NCI-H1436 (cell line): ENCODE measurements around the gene TBC1D30.

Source experiments
- DNase-seq: peaks from one replicate; lab custom pipeline; 2025; lab: John Stamatoyannopoulos, UW

TBC1D30 gene

GRCh38 chr12:64864319-64864718, 39.9 kb downstream of the TBC1D30 start:
- no peak for DNase-seq

GRCh38 chr12:64875186-64875585, 50.7 kb downstream of the TBC1D30 start:
- DNase-seq = no peak

- no peak for DNase-seq
These were observed 52.1 kb downstream of the TBC1D30 start for GRCh38 chr12:64876388-64877071.

GRCh38 chr12:64877363-64878004, 53.0 kb downstream of the TBC1D30 start:
- no peak for DNase-seq

GRCh38 chr12:64882687-64883086, 58.2 kb downstream of the TBC1D30 start:
- no peak for DNase-seq

- no peak for DNase-seq
These were observed 59.1 kb downstream of the TBC1D30 start for GRCh38 chr12:64883264-64884163.

- no peak for DNase-seq
These were observed 59.7 kb downstream of the TBC1D30 start for GRCh38 chr12:64884164-64884542.

- no peak for DNase-seq
These were observed 60.3 kb downstream of the TBC1D30 start for GRCh38 chr12:64884728-64885127.

- no peak for DNase-seq
These were observed 65.2 kb downstream of the TBC1D30 start for GRCh38 chr12:64889434-64890216.

- peak; percentile 61 for DNase-seq
These were observed 66.5 kb downstream of the TBC1D30 start for GRCh38 chr12:64890873-64891468.

GRCh38 chr12:64891629-64892028, 67.2 kb downstream of the TBC1D30 start:
- no peak for DNase-seq

- DNase-seq = no peak
These were observed 68.1 kb downstream of the TBC1D30 start for GRCh38 chr12:64892561-64892960.

GRCh38 chr12:64893961-64894360, 69.5 kb downstream of the TBC1D30 start:
- DNase-seq = no peak

GRCh38 chr12:64894827-64895475, 70.5 kb downstream of the TBC1D30 start:
- DNase-seq = no peak

- no peak for DNase-seq
These were observed 71.1 kb downstream of the TBC1D30 start for GRCh38 chr12:64895526-64895925.

GRCh38 chr12:64900540-64900939, 76.1 kb downstream of the TBC1D30 start:
- no peak for DNase-seq

- no peak for DNase-seq
These were observed 79.2 kb downstream of the TBC1D30 start for GRCh38 chr12:64903479-64904152.

GRCh38 chr12:64907097-64907496, 82.7 kb downstream of the TBC1D30 start:
- DNase-seq = no peak

- DNase-seq = no peak
These were observed 84.7 kb downstream of the TBC1D30 start for GRCh38 chr12:64909124-64909523.

GRCh38 chr12:64911081-64911480, 86.6 kb downstream of the TBC1D30 start:
- DNase-seq = no peak

- DNase-seq = no peak
These were observed 87.5 kb downstream of the TBC1D30 start for GRCh38 chr12:64911912-64912311.
